SJCRH30 (cell line): ENCODE results near the gene ILK. TPM values are rescaled to one million over a fixed set of nuclear protein-coding genes. Genes with fewer than 3 reads are reported as not detected.

ENCODE experiments used
- DNase-seq, 2 experiments: peaks; one replicate each; pipeline ENCODE4 v3.0.0-alpha.2; 2015 to 2020
- H3K27ac ChIP-seq: fragments of 250-450 bp; sonication (Bioruptor Pico); 2 replicates; pipeline ENCODE4 v1.5.1; 2020; ENCODE audit warnings: mild to moderate bottlenecking, moderate library complexity
- H3K27me3 ChIP-seq: fragments of 250-450 bp; sonication (Bioruptor Pico); 2 replicates; pipeline ENCODE4 v1.5.1; 2020; ENCODE audit warnings: mild to moderate bottlenecking, moderate library complexity
- H3K36me3 ChIP-seq: fragments of 250-450 bp; sonication (Bioruptor Pico); 2 replicates; pipeline ENCODE4 v1.5.1; 2020; ENCODE audit warnings: mild to moderate bottlenecking, moderate library complexity
- H3K4me1 ChIP-seq: fragments of 250-450 bp; sonication (Bioruptor Pico); 2 replicates; pipeline ENCODE4 v1.5.1; 2020; ENCODE audit warnings: mild to moderate bottlenecking, moderate library complexity
- H3K4me3 ChIP-seq: fragments of 250-450 bp; sonication (Bioruptor Pico); 2 replicates; pipeline ENCODE4 v1.5.1; 2020; ENCODE audit warnings: mild to moderate bottlenecking, moderate library complexity
- H3K9me3 ChIP-seq: fragments of 250-450 bp; sonication (Bioruptor Pico); replicated peaks from 2 replicates; pipeline ENCODE4 v1.5.1; 2020; ENCODE audit warnings: mild to moderate bottlenecking, moderate library complexity
- total RNA-seq: library from RNA; depleted of rRNA; stranded (reverse); fragments of >200 nt; shearing (Covaris generic); gene quantifications from 2 replicates; pipeline ENCODE4 v1.2.3, GENCODE V29; 2014; rRNA removed

Gene ILK
- total RNA-seq, 1 experiment from 2014 or later: 81.4 TPM

- Histone ChIP-seq H3K27me3 (no peaks in the 10 kb centered on the region), H3K4me1 (no peaks in the 10 kb centered on the region; the same call in 1 of the 2 replicates), H3K4me3 (peak within 1 kb of the TSS; percentile 64), H3K9me3 (no peaks in the 10 kb centered on the region), H3K36me3 (no peaks in the 10 kb centered on the region), H3K27ac (no peak within 1 kb of the TSS)
- peak; percentile 27 to 47 for DNase-seq
Measured at GRCh38 chr11:6655790-6656583, 52.4 kb downstream of the ILK start, which contains the start of gene DCHS1. Gene DCHS1 (minus strand): TSS chr11:6655809. CDS start chr11:6641613, 14,196 bp downstream.

- H3K36me3 ChIP-seq: no peaks in the 10 kb centered on the region
- no peaks in the 10 kb centered on the region for H3K27me3 ChIP-seq
- H3K4me3 ChIP-seq: peak overlapping the region; percentile 64
- no peak overlapping the region for H3K27ac ChIP-seq
- H3K9me3 ChIP-seq: no peaks in the 10 kb centered on the region
- no peak for DNase-seq
- H3K4me1 ChIP-seq: no peaks in the 10 kb centered on the region; the same call in 1 of the 2 replicates
Measured at GRCh38 chr11:6656584-6656915, 53.0 kb downstream of the ILK start.

DNA sequence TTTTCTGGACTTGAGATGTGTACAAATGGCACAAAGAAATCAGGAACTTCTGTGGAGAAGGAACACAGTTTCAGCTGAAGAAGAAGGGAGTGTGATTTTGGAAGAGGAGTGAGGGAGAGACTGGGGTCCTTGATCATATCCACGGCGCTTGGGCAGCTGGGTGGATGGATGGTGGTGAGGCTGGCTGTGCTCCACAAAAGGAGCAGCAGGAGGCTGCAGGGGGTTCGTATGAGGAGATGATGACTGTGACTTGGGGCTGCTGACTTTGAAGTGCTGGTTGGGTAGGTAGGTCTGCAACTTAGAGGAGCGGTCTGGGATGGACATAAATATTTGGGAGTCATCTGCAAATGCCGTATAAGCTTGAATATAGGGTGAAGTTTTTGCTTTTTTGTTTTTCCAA is 53.4 kb downstream of the ILK start:
- H3K4me1 ChIP-seq: no peaks in the 10 kb centered on the region; the same call in 1 of the 2 replicates
- H3K27me3 ChIP-seq: no peaks in the 10 kb centered on the region
- H3K9me3 ChIP-seq: no peaks in the 10 kb centered on the region
- no peak overlapping the region for H3K27ac ChIP-seq
- DNase-seq: peak in 1 of 2 experiments; percentile 19
- no peaks in the 10 kb centered on the region for H3K36me3 ChIP-seq
- H3K4me3 ChIP-seq: no peak overlapping the region

DNA sequence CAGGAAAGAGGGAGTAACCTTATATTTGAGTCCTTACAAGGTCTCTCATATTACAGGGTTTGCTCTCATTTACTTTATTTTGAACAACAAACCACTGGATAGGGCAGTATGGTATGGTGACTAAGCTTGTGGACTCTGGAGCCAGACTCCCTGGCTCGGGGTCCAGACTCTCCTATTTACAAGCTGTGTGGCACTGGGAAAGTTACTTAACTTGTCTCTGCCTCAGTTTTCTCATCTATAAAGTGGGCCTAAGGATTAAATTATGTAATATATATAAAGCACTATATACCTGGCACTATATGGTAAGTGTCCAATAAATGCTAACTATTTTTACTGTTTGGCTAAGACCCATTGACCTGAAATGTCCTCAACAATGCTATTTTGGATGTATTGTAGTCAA is 53.8 kb downstream of the ILK start:
- Histone ChIP-seq H3K27me3 (no peaks in the 10 kb centered on the region), H3K9me3 (no peaks in the 10 kb centered on the region), H3K4me1 (no peaks in the 10 kb centered on the region; the same call in 1 of the 2 replicates), H3K27ac (no peak overlapping the region), H3K4me3 (no peak overlapping the region), H3K36me3 (no peaks in the 10 kb centered on the region)
- no peak for DNase-seq

DNA sequence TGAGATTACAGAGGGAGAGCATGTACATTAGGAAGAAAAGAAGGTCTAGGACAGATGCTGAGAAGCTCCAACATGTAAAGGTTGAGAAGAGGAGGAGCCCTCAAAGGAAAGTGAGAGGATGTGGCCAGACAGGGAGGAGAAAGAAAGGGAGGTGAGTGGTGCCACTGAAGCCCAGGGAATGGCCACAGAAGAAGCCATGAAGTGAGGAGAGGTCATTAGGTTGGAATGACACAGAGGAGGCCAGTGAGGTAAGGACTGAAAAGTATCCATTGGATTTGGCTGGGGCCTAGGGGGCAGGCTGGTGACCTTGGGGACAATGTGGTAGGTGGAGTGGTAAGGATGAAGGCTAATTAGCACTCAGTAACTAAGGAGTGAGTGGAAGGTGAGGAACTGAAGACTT is 55.1 kb downstream of the ILK start:
- no peak for DNase-seq
- H3K27me3 ChIP-seq: no peaks in the 10 kb centered on the region
- H3K27ac ChIP-seq: no peak overlapping the region
- H3K36me3 ChIP-seq: no peaks in the 10 kb centered on the region
- H3K9me3 ChIP-seq: no peaks in the 10 kb centered on the region
- H3K4me1 ChIP-seq: no peaks in the 10 kb centered on the region; the same call in 1 of the 2 replicates
- H3K4me3 ChIP-seq: no peak overlapping the region

Other genes with a start within 250 kb of the ILK start
- gene SMPD1, start 213.3 kb upstream of the ILK start, total RNA-seq: 12.0 and 13.0 TPM in 2 replicates
- 19.6 and 20.2 TPM in 2 replicates for gene APBB1, start 184.7 kb upstream of the ILK start, total RNA-seq
- not detected in 2 replicates for gene HPX, start 162.8 kb upstream of the ILK start, total RNA-seq
- 10.0 and 15.6 TPM in 2 replicates for gene TRIM3, start 129.8 kb upstream of the ILK start, total RNA-seq
- 39.5 and 40.1 TPM in 2 replicates for gene ARFIP2, start 122.4 kb upstream of the ILK start, total RNA-seq
- gene TIMM10B, start 122.3 kb upstream of the ILK start, total RNA-seq: 40.9 and 41.1 TPM in 2 replicates
- 3.5 and 4.7 TPM in 2 replicates for gene DNHD1, start 106.5 kb upstream of the ILK start, total RNA-seq
- 15.8 and 15.9 TPM in 2 replicates for gene RRP8, start 158 bp upstream of the ILK start, total RNA-seq
- gene TAF10, start 8.4 kb downstream of the ILK start, total RNA-seq: 68.1 and 82.0 TPM in 2 replicates
- 8.1 and 8.7 TPM in 2 replicates for gene TPP1, start 15.6 kb downstream of the ILK start, total RNA-seq
- gene DCHS1, start 52.0 kb downstream of the ILK start, total RNA-seq: 9.5 and 9.6 TPM in 2 replicates
- 44.2 and 45.5 TPM in 2 replicates for gene MRPL17, start 79.6 kb downstream of the ILK start, total RNA-seq
- gene OR2AG2, start 168.2 kb downstream of the ILK start, total RNA-seq: not detected in 2 replicates
- not detected in 2 replicates for gene OR2AG1, start 179.2 kb downstream of the ILK start, total RNA-seq
- gene OR6A2, start 195.9 kb downstream of the ILK start, total RNA-seq: not detected in 2 replicates
- not detected in 2 replicates for gene OR10A5, start 241.9 kb downstream of the ILK start, total RNA-seq